Mesendoderm (in vitro differentiated cells): ENCODE measurements around the gene C1orf174. TPM values are rescaled to one million over a fixed set of nuclear protein-coding genes. Genes with fewer than 3 reads are reported as not detected.

Experiments
- DNase-seq: peaks from one replicate; pipeline ENCODE4 v3.0.0; 2013
- H2AK5ac ChIP-seq: 2 replicates; pipeline ENCODE4 v1.6.1; 2013; ENCODE audit warnings: low read length, inconsistent platforms
- H2BK120ac ChIP-seq: 2 replicates; pipeline ENCODE4 v1.6.1; 2013; ENCODE audit warnings: low read depth, mild to moderate bottlenecking, low read length, moderate library complexity, mixed read lengths
- H2BK15ac ChIP-seq: replicated peaks from 2 replicates; pipeline ENCODE4 v1.6.1; 2013; ENCODE audit warnings: low read depth, mild to moderate bottlenecking, moderate library complexity
- H2BK5ac ChIP-seq: 2 replicates; pipeline ENCODE4 v1.6.1; 2013; ENCODE audit warnings: low read length, inconsistent platforms
- H3K18ac ChIP-seq: 2 replicates; pipeline ENCODE4 v1.6.1; 2013; ENCODE audit warnings: mild to moderate bottlenecking, low read length, mixed read lengths
- H3K23ac ChIP-seq: one replicate; pipeline ENCODE4 v1.6.1; 2013; ENCODE audit warnings: low read length
- H3K27ac ChIP-seq: 2 replicates; pipeline ENCODE4 v1.5.1; 2013; ENCODE audit warnings: low read depth, mild to moderate bottlenecking, inconsistent platforms, low read length, moderate library complexity
- H3K27me3 ChIP-seq: 2 replicates; pipeline ENCODE4 v1.6.1; 2013; ENCODE audit warnings: low read length, control low read depth, mild to moderate bottlenecking, inconsistent platforms; ENCODE audit not compliant: insufficient read depth, poor library complexity
- H3K36me3 ChIP-seq: 2 replicates; pipeline ENCODE4 v1.6.1; 2013; ENCODE audit warnings: low read length, inconsistent platforms; ENCODE audit not compliant: control insufficient read depth, insufficient read depth
- H3K4ac ChIP-seq: one replicate; pipeline ENCODE4 v1.6.1; 2013; ENCODE audit warnings: low read depth, mild to moderate bottlenecking, low read length, moderate library complexity
- H3K4me1 ChIP-seq: 2 replicates; pipeline ENCODE4 v1.6.1; 2013; ENCODE audit warnings: low read depth, low read length, inconsistent platforms; ENCODE audit not compliant: control insufficient read depth
- H3K4me2 ChIP-seq: 2 replicates; pipeline ENCODE4 v1.6.1; 2013; ENCODE audit warnings: low read length
- H3K4me3 ChIP-seq: 2 replicates; pipeline ENCODE4 v1.5.1; 2013; ENCODE audit warnings: mild to moderate bottlenecking, low read length
- H3K56ac ChIP-seq: one replicate; pipeline ENCODE4 v1.6.1; 2013; ENCODE audit warnings: low read length
- H3K79me1 ChIP-seq: 2 replicates; pipeline ENCODE4 v1.6.1; 2013; ENCODE audit warnings: low read length, inconsistent platforms
- H3K79me2 ChIP-seq: 2 replicates; pipeline ENCODE4 v1.6.1; 2013; ENCODE audit warnings: mild to moderate bottlenecking, low read length; ENCODE audit not compliant: control insufficient read depth, insufficient read depth
- H3K9ac ChIP-seq: 2 replicates; pipeline ENCODE4 v1.6.1; 2013; ENCODE audit warnings: low read length, inconsistent platforms
- H4K5ac ChIP-seq: one replicate; pipeline ENCODE4 v1.6.1; 2013; ENCODE audit warnings: low read length
- H4K8ac ChIP-seq: one replicate; pipeline ENCODE4 v1.6.1; 2013; ENCODE audit warnings: low read depth, mild to moderate bottlenecking, control low read depth, low read length, moderate library complexity
- WGBS: extraction: QIAGEN DNeasy Blood & Tissue Kit; methylation state at CpG from one replicate; pipeline ENCODE4 v1.1.7; 2013; ENCODE audit warnings: low lambda C conversion rate, missing lambda C conversion rate; ENCODE audit not compliant: insufficient coverage; ENCODE audit errors: extremely low coverage; 5-methylcytosine and 5-hydroxymethylcytosine counted together
- polyA plus RNA-seq, 2 experiments: library from polyadenylated mRNA; stranded (reverse); fragments of 200-250 nt; gene quantifications; one replicate each; pipeline ENCODE4 v1.2.3, GENCODE V29; 2013

Gene C1orf174
- 29.2 TPM for polyA plus RNA-seq (2013, experiment 1 of 2)
- polyA plus RNA-seq (2013, experiment 2 of 2), result 29.8 TPM

DNA sequence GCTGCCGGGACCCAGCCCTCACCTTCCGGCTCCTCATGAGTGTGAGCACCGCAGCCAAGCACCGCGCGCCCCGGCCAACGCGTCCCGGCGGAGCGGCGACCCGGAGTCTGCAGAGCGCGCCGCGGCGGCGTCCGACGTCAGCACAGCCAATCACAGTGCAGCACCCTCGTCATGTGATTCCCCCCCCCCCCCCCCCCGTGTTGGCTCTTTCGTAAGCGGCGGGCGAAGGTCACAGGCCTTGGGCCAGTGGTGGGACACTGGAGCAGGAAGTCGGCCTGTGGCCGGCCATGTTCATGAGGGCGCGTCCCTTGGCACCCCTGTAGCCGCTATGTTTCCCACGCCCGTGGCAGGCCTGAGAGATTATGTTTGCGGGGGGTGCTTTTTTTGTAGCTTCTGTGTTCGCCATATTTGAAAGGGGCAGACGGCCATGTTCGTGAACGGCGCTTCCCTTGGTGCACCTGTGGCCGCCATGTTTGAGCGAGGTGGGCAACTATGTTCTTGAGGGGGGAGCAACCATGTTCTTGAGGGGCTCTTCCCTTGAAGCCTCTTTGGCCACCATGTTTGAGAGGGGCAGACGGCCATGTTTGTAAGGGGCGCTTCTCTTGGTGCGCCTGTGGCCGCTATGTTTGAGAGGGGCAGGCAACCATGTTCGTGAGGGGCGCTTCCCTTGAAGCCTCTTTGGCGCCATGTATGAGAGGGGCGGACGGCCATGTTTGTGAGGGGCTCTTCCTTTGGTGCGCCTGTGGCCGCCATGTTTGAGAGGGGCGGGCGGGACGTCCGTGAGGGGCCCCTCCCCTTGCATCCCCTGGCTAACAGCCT, at the start of gene C1orf174:
Gene C1orf174 (minus strand): TSS at position 123 of the 819 bp plus-strand sequence. CDS start 86 bp downstream, at position 37.
- peak; percentile 100 for DNase-seq

DNA sequence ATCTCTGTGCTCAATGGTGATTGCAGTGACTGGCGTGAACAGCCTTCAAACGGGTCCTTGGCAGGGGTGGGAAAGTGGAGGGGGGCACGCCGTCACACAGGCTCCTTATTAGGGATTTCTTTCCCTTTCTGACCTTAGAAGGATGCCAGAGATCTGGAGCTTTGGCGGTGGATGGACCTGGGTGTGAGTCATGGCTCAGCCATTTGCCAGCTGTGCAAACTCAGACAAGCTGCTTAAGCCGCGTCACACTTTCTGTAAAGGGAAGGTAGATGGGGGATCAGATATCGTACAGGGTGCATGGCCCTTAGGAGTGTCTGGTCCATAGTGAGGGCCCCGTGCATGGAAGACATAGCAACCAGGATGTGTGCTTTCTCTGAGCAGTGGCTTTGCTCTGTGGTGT, 48.3 kb upstream of the C1orf174 start:
- H3K4ac ChIP-seq, result no peak overlapping the region
- H3K27ac ChIP-seq, result no peak overlapping the region
- H2BK120ac ChIP-seq, result no peak overlapping the region
- H3K23ac ChIP-seq, result no peak overlapping the region
- H3K56ac ChIP-seq, result no peak overlapping the region
- no peak overlapping the region for H3K9ac ChIP-seq
- no peaks in the 10 kb centered on the region for H3K4me1 ChIP-seq
- no peak overlapping the region for H3K4me3 ChIP-seq
- no peak overlapping the region for H2BK15ac ChIP-seq
- H4K5ac ChIP-seq, result no peak overlapping the region
- WGBS, result no CpG with 5 or more reads among the region's 9 CpGs
- no peaks in the 10 kb centered on the region for H3K36me3 ChIP-seq
- H3K27me3 ChIP-seq, result no peaks in the 10 kb centered on the region
- no peak for DNase-seq
- no peak overlapping the region for H3K18ac ChIP-seq
- no peak overlapping the region for H4K8ac ChIP-seq
- H3K79me2 ChIP-seq, result no peaks in the 10 kb centered on the region
- H3K4me2 ChIP-seq, result no peak overlapping the region
- H2AK5ac ChIP-seq, result no peak overlapping the region
- H3K79me1 ChIP-seq, result no peaks in the 10 kb centered on the region
- no peak overlapping the region for H2BK5ac ChIP-seq

More for the DNA sequence above, at the start of gene C1orf174:
- peaks cover 38% of the 10 kb centered on the region for H3K79me2 ChIP-seq
- H2BK15ac ChIP-seq, result no peak within 1 kb of the TSS
- H3K27ac ChIP-seq, result peak within 1 kb of the TSS; percentile 94
- no CpG with 5 or more reads among the region's 58 CpGs for WGBS
- peak within 1 kb of the TSS; percentile 99 for H3K9ac ChIP-seq
- no peak within 1 kb of the TSS for H4K5ac ChIP-seq
- H2BK5ac ChIP-seq, result peak within 1 kb of the TSS; percentile 85
- H3K79me1 ChIP-seq, result peaks cover 15% of the 10 kb centered on the region
- H3K56ac ChIP-seq, result peak within 1 kb of the TSS; percentile 98
- peak within 1 kb of the TSS; percentile 93 for H3K18ac ChIP-seq
- no peaks in the 10 kb centered on the region for H3K4me1 ChIP-seq
- peak within 1 kb of the TSS; percentile 48 for H3K23ac ChIP-seq
- no peak within 1 kb of the TSS for H2AK5ac ChIP-seq
- H4K8ac ChIP-seq, result peak within 1 kb of the TSS; percentile 70
- H3K4me2 ChIP-seq, result peak within 1 kb of the TSS; percentile 89
- peak within 1 kb of the TSS; percentile 50 for H2BK120ac ChIP-seq
- peak within 1 kb of the TSS; percentile 94 for H3K4ac ChIP-seq
- H3K4me3 ChIP-seq, result peak within 1 kb of the TSS; percentile 95
- no peaks in the 10 kb centered on the region for H3K27me3 ChIP-seq
- H3K36me3 ChIP-seq, result peaks cover 2% of the 10 kb centered on the region

DNA sequence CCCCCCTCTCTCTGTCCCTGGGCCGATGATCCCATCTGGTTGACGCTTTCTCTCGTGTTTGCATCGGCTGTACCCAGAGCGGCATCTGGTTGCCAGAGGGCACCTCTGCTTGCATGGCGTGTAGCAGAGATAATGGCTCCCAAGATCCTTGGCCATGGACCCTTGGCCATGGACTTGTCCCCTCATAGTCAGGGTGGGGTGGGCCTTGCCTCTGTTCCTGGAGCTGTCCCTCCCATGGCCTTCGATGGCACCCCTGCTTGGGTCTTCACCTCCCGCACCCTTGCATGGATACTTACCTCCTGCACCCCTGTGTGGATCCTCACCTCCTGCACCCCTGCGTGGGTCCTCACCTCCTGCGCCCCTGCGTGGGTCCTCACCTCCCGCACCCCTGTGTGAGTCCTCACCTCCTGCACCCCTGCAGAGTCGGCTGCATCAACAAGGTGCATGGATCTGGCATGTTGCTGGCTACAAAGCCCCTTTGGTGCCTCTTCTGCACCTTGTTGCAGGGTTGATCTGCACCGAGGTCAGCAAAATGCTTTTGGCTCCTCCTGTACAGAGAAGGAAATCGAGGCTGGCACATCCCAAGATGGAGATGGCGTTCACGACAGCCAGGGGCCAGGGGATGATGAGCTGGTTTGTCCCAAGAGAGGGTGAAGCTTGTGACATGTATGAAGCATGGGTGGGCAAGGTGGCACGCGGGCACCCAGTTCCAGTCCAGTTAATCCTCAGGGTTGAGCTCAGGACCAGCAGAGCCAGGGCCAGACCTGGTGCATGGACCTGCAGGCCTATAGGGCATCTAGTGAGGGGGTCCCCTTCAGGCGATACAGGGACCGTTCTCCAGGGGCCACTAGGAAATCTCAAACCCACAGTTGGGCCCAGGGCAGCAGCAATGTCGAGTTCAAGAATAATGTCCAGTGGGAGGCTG, 46.1 kb upstream of the C1orf174 start:
- no CpG with 5 or more reads among the region's 22 CpGs for WGBS
- no peaks in the 10 kb centered on the region for H3K79me2 ChIP-seq
- H2AK5ac ChIP-seq, result no peak overlapping the region
- no peak overlapping the region for H3K9ac ChIP-seq
- no peak overlapping the region for H4K5ac ChIP-seq
- no peak overlapping the region for H4K8ac ChIP-seq
- H3K36me3 ChIP-seq, result no peaks in the 10 kb centered on the region
- no peak overlapping the region for H3K56ac ChIP-seq
- no peak overlapping the region for H3K23ac ChIP-seq
- no peak overlapping the region for H3K18ac ChIP-seq
- H3K4me2 ChIP-seq, result no peak overlapping the region
- no peaks in the 10 kb centered on the region for H3K4me1 ChIP-seq
- H2BK120ac ChIP-seq, result no peak overlapping the region
- H2BK5ac ChIP-seq, result no peak overlapping the region
- H3K4me3 ChIP-seq, result no peak overlapping the region
- DNase-seq, result no peak
- no peaks in the 10 kb centered on the region for H3K27me3 ChIP-seq
- H3K27ac ChIP-seq, result no peak overlapping the region
- no peak overlapping the region for H3K4ac ChIP-seq
- H2BK15ac ChIP-seq, result no peak overlapping the region
- no peaks in the 10 kb centered on the region for H3K79me1 ChIP-seq

DNA sequence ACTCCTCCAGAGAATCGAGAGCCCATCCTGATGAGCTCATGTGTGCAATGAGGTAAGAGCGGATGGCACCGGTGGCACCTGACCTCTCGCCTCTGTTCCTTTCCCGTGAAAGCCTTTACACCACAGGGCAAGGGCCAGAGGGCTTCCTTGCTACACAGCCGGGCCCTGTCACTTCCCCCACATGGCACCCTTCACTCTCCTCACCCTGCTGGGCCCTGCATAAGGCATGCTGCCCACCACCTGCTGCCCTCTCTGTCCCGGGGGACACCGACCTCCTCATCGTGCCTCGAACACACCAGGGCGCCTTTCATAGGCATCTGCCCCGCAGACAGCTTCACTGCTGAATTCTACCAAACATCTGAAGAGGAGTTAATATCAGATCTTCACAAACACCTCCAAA, 45.1 kb upstream of the C1orf174 start:
- Histone ChIP-seq H2AK5ac (no peak overlapping the region), H2BK15ac (no peak overlapping the region), H3K79me2 (no peaks in the 10 kb centered on the region), H4K5ac (no peak overlapping the region), H3K9ac (no peak overlapping the region), H2BK120ac (no peak overlapping the region), H3K56ac (no peak overlapping the region), H4K8ac (no peak overlapping the region), H3K79me1 (no peaks in the 10 kb centered on the region), H3K4me1 (no peaks in the 10 kb centered on the region), H3K4me2 (no peak overlapping the region), H3K4ac (no peak overlapping the region), H3K18ac (no peak overlapping the region), H3K27me3 (no peaks in the 10 kb centered on the region), H3K23ac (no peak overlapping the region), H3K36me3 (no peaks in the 10 kb centered on the region), H3K27ac (no peak overlapping the region), H2BK5ac (no peak overlapping the region), H3K4me3 (no peak overlapping the region)
- WGBS, result no CpG with 5 or more reads among the region's 12 CpGs
- DNase-seq, result no peak

DNA sequence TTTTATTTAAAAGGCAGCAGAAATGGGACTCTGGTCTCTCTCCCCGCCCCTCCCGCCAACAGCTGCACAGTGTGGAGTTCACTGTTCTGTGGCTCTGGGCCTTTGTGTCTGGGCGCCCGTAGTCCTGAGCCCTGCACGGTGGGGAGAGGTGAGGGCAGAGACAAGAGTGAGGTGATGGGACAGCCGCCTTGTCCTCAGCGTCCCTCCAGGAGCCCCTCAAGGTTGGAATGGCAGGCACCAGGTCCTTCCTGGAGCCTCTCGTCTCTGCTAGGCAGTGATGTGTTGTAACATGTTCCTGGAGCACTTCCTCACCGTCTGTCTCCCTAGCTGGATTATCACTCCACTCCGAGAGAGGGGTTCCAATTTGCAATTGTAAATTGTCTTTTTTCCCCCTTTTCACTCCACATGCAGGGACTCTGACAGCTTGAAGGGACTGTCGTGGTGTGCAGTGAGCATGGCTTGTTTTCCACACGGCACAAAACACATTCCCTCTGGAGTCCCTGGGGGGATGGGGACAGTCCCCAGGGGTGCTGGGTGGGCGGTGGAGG, 44.6 kb upstream of the C1orf174 start:
- DNase-seq, result no peak
- Histone ChIP-seq H3K18ac (no peak overlapping the region), H3K4me2 (no peak overlapping the region), H3K4me1 (no peaks in the 10 kb centered on the region), H3K4me3 (no peak overlapping the region), H4K8ac (no peak overlapping the region), H3K79me2 (no peaks in the 10 kb centered on the region), H3K23ac (no peak overlapping the region), H2BK120ac (no peak overlapping the region), H2BK5ac (no peak overlapping the region), H3K27ac (no peak overlapping the region), H4K5ac (no peak overlapping the region), H2BK15ac (no peak overlapping the region), H3K56ac (no peak overlapping the region), H3K36me3 (no peaks in the 10 kb centered on the region), H3K27me3 (no peaks in the 10 kb centered on the region), H2AK5ac (no peak overlapping the region), H3K9ac (no peak overlapping the region), H3K79me1 (no peaks in the 10 kb centered on the region), H3K4ac (no peak overlapping the region)
- no CpG with 5 or more reads among the region's 13 CpGs for WGBS
